NCI-H2107 treated with DMSO at 0.1 percent for 48 hours (cell line): Measurements from ENCODE around the gene PHAF1.

Experiments
- DNase-seq: peaks from one replicate; lab custom pipeline; 2025; ENCODE audit not compliant: unreplicated experiment; lab: John Stamatoyannopoulos, UW

The PHAF1 gene

DNA sequence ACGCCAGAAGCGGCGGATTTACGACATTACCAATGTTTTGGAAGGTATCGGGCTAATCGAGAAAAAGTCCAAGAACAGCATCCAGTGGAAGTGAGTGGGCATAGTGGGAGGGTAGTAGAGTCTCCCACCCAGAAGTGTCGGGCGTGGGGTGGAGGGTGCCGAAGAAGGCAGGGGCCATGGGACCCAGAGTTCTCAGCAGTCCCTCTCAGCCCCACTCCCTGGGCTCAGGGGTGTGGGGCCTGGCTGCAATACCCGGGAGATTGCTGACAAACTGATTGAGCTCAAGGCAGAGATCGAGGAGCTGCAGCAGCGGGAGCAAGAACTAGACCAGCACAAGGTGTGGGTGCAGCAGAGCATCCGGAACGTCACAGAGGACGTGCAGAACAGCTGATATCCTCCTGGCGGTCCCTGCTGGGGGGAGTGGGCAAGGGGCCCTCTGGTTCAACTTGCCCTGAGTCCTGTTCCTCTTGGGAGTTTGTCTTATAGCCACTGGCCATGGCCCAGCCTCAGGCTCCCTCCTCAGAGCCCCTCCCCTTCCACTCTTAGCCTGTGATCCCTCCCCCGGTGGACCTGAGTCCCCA, 83.1 kb downstream of the PHAF1 start:
- DNase-seq: no peak

DNA sequence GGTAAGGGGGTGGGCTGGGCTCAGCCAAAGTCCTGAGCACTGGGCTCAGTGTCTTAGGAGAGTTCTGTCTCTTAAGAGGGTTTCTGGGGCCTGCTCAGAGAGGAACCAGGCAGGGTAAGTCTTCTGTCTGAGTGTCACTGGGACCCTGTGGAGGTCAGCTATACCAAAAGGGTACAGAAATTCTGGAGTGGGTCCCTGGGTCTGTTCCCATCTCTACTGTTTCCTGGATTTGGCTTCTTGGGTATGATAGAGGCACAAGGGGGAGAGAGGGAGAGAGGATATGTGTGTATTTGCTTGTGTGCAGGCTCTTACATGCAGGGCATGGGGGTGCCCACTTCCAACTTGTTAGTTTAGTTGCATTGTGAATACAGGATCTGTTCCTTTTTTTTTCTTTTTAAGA, 83.8 kb downstream of the PHAF1 start:
- no peak for DNase-seq

DNA sequence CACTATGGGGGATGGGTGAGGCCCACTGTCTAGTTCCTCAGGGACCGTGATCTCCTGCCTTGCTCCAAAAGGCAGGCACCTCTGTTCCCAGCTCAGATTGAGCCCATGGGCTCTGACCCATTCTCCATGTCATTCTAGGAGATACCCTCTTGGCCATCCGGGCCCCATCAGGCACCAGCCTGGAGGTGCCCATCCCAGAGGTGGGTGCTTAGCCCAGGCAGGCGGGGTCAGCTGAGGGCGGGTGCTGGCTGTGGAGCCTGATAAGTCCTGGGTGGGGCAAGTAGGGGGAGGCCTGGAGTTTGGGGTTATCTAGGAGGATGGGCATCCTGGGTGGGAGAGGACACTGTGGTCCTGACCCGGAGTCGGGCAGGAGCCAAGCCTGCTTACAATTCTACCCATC, 84.5 kb downstream of the PHAF1 start:
- DNase-seq: no peak

DNA sequence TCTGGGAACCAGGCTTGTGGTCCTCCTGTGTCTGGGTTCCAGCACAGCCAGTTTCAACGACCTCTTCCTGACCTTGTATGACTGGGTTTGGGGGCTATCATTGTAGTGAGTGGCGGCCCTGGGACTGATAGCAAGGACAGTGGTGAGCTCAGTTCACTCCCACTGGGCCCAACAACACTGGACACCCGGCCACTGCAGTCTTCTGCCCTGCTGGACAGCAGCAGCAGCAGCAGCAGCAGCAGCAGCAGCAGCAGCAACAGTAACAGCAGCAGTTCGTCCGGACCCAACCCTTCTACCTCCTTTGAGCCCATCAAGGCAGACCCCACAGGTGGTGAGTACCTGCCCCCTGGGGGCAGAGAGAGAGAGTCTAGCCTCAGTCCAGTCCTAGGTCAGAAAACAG, 85.9 kb downstream of the PHAF1 start:
- DNase-seq: no peak

DNA sequence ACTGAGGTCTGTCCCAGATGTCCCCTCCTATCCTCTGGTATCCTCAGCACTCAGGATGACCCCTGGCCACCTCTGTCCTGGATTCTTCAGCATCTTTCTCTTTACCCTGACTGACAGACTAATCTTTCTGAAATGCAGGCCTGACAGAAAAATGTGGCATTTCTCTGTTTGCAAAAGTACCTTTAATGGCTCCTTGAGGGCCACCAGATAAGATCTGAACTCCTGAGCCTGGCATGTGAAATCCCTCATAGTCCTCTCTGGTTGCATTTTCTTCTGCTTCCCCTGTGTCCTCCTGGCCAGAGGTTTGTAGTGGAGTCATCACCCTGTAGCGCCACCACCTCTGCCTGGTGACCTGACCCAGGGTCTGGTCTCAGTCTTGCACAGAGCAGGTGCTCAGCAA, 87.1 kb downstream of the PHAF1 start:
- no peak for DNase-seq

DNA sequence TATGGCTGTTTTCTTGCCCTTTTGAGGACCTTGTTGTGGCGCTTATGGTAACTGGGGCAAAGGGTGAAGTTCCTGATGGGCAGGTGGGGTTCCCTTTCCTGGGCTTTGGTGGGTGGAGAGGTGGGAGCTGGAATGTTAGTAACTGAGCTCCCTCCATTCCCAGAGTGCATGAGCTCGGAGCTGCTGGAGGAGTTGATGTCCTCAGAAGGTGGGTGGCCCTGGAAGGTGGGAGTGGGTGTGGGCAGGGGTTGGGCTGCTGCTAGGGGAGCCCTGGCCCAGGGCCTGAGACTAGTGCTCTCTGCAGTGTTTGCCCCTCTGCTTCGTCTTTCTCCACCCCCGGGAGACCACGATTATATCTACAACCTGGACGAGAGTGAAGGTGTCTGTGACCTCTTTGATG, 88.0 kb downstream of the PHAF1 start:
- DNase-seq: no peak
